H1 (cell line): ENCODE results near the gene CSNK1A1. TPM values are rescaled to one million over a fixed set of nuclear protein-coding genes. Genes with fewer than 3 reads are reported as not detected.

Experiments
- BCL11A ChIP-seq, 2 experiments: IDR thresholded peaks; one replicate each; pipeline ENCODE4 v1.6.1; 2011; ENCODE audit warnings: low read depth in 2 of 2, low read length in 2 of 2, mild to moderate bottlenecking in 2 of 2
- CHD7 ChIP-seq: fragments of 300-600 bp; sonication (generic); IDR thresholded peaks from 2 replicates; pipeline ENCODE4 v1.7.1; 2012; ENCODE audit warnings: low read length, moderate library complexity, mild to moderate bottlenecking, inconsistent platforms; ENCODE audit not compliant: insufficient replicate concordance
- EGR1 ChIP-seq: IDR thresholded peaks from 2 replicates; pipeline ENCODE4 v1.6.1; 2011; ENCODE audit warnings: low read depth, low read length, borderline replicate concordance
- FOSL1 ChIP-seq: IDR thresholded peaks from 2 replicates; pipeline ENCODE4 v1.6.1; 2011; ENCODE audit warnings: mild to moderate bottlenecking, low read depth, low read length, moderate library complexity; ENCODE audit not compliant: insufficient read depth
- KDM4A ChIP-seq: IDR thresholded peaks from one replicate; pipeline ENCODE4 v1.7.1; 2012; ENCODE audit warnings: low read depth, mild to moderate bottlenecking, moderate library complexity, low read length, inconsistent platforms; ENCODE audit not compliant: severe bottlenecking
- SRF ChIP-seq: IDR thresholded peaks from 2 replicates; pipeline ENCODE4 v1.6.1; 2011; ENCODE audit warnings: mild to moderate bottlenecking, low read depth, low read length, moderate library complexity
- polyA plus RNA-seq, 7 experiments: library from polyadenylated mRNA; depleted of rRNA in 3 of 7; stranded (reverse) in 5 of 7; unstranded in 2 of 7; fragments of >200 nt in 5 of 7; fragments of 200-250 nt in 2 of 7; gene quantifications; 1 replicate in 5 of 7; 2 replicates in 1 of 7; 4 replicates in 1 of 7; pipeline versions ENCODE4 v1.2.1 to v1.2.3, GENCODE V29; 2011 to 2013; ENCODE audit warnings: missing spikeins in 2 of 7, mixed read lengths in 2 of 7
- total RNA-seq: library from RNA; stranded (reverse); fragmentation: NEBNext Ultra II Directional; extraction: Animal tissue kit (Norgen Biotek cat#: 25700); gene quantifications from 2 replicates; pipeline ENCODE4 v1.2.1, GENCODE V29; 2021

CSNK1A1 gene
- total and polyA plus RNA-seq, 2 of the 8 experiments (the other 6 are each of a cell fraction or from before 2014, with no cell fraction given) = 61.2 to 244 TPM

GRCh38 chr5:149552038-149552494 lies 827 bp upstream of the CSNK1A1 start (continued):
- TF ChIP-seq CHD7 (no peak), KDM4A (no peak), EGR1 (no peak), SRF (no peak), BCL11A (IDR thresholded peaks at IDR 0.05; ENCODE audit: low read depth in 2 of 2, low read length in 2 of 2) (no peak), FOSL1 (no peak)
